ENCODE data around the gene AKAP8L.
"Not testable (repeated sequence)": the region's sequence is repeated elsewhere in the genome, so short reads cannot be mapped to it uniquely, and the experiment has no call there.

The AKAP8L gene

GRCh38 chr19:15337202-15337601 lies 81.6 kb downstream of the AKAP8L start:
- no peak for DNase-seq

DNA sequence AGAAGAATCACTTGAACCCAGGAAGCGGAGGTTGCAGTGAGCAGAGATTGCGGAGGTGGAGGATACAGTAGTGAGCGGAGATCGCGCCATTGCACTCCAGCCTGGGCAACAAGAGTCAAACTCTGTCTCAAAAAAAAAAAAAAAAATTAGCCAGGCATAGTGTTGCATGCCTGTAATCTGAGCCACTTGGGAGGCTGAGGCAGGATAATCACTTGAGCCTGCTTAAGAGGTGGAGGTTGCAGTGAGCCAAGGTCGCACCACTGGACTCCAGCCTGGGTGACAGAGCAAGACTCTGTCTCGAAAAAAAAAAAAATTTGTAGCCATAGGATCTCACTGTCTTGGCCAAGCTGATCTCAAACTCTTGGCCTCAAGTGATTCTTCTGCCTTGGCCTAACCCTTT lies 82.8 kb downstream of the AKAP8L start:
- DNase-seq: not testable (repeated sequence)

DNA sequence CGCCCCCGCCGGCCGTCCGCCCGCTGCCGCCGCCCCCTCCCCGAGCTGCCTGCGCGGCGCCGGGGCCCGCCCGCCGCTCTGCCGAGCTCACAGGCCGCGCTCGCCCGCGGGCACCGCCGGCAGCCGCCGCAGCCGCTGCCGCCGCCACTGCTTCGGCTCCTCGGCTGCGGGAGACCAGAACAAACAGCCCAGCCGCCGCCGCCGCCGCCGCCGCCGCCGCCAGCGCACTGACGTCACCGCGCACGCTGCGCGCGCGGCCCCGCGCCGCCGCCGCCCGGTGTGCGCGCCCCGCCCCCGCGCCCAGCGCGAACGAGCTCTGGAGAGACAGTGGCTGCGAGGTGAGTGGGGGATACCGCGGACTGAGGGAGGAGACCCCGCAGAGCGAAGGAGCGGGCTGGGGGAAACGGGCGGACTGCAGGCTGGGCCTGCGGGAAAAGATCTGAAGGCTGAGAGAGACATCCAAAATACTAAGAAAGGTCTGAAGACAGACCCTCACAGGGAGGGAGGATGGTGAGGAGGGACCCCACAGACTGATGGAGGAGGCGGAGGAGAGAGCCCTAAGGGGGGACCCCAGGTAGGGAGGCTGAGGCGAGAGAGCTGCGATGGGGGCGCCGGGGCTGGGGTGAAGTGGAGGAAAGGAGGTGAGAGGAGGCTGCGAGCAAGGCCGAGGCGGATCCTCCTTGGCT lies 86.3 kb downstream of the AKAP8L start, which contains the start of gene BRD4:
BRD4 (minus strand) TSS at position 229 of the 686 bp plus-strand sequence. CDS start 59,440 bp downstream, outside the sequence.
- DNase-seq: peak; percentile 53

DNA sequence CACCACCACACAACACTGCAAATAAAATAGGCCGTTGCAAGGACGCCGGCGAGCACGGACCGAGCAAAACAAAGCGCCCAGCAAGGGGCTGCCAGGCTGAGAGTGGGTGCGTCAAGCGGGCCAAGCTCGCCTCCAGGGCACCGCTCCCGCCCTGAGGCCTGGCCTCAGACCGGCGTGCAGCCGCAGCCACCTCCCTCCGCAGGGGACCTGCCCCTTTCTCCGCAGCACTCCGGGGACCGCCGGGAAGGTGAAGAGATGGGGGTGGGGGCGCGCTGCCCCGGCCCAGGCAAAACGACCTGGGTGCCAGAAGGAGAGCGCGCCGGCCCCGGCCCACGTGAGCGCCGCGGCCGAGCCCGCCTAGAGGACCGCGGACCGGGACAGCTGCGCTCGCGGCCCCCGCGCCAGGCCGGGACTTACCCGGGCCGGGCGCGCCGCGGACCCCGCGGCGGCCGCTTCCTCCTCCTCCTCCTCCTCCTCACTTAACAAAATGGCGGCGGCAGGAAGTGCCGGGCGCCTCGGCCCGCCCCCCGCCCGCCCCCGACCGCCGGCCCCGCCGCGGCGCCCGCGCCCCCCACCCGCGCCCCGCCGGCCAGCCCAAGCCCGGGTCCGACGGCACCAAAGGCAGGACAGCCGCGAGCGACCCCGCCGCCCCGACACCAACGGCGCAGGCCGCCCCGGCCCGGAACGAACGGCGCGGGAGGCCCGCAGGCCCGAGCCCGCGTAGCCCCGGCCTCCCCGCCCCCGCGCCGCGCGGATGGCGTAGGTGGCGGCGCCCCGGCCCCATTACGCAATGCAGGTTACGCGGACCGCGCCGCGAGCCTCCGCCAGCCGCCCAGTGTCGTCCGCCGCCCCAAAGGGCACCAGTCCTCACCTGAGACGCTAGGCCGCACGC lies 87.1 kb downstream of the AKAP8L start:
- peak; percentile 27 for DNase-seq

- no peak for DNase-seq
Observed at GRCh38 chr19:15330801-15331418, 87.9 kb downstream of the AKAP8L start.

All from NCI-H345 (cell line).